H54 (cell line): ENCODE results near the gene PAX6.

Experiments
- DNase-seq: peaks from one replicate; pipeline ENCODE4 v3.0.0; 2011; ENCODE audit warnings: low spot score, mixed read lengths; ENCODE audit not compliant: insufficient read length
- FAIRE-seq: peaks from 3 replicates; lab custom pipeline; 2011; peaks lifted over from hg19 to GRCh38; lab: Jason Lieb, UNC
- POLR2A ChIP-seq: IDR thresholded peaks from 2 replicates; pipeline ENCODE4 v1.6.1; 2011; ENCODE audit warnings: low read depth, mild to moderate bottlenecking, low read length

PAX6 gene

DNA sequence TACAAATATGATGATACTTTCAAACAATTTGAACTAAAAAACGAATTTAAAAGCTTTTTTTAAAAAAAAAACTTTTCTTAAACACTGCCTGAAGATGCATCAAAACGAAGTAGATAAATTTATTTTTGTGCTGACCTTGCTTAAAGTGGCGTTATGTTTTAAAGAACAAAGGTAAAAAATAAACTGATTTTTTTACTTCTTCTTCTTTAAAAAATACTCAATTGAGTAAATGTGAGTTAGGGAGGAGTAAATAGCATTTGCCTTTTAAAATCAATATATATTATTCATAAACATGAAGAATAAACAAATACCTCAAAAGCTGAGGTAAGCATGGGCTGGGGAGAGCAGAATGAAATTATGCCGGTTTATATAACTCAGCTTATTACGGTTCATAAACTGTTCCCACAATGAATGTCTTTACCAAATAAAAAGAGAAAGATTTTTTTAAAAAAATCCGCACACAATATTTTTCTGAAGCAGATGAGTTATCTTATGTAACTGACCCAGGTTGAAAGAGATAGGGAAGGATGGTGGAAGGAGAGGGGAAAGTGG, 9.0 kb downstream of the PAX6 start:
- no peak for FAIRE-seq
- no peak for TF ChIP-seq POLR2A

DNA sequence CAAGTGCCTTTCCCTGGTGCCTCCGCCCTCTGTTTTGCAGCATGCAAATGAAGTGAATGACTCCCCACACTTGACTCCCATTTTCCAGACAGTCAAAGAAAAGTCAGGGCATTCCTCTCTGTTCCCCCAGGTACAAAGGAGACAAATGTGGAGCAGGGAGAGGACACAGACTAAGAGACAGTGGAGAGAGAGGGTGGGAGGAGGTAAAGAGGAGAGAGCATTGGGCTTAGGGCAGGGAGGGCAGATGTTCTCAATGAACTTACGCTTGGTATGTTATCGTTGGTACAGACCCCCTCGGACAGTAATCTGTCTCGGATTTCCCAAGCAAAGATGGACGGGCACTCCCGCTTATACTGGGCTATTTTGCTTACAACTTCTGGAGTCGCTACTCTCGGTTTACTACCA, 9.8 kb downstream of the PAX6 start:
- FAIRE-seq, result no peak
- no peak for TF ChIP-seq POLR2A

More for the DNA sequence above, 9.0 kb downstream of the PAX6 start:
- no peak for DNase-seq

DNA sequence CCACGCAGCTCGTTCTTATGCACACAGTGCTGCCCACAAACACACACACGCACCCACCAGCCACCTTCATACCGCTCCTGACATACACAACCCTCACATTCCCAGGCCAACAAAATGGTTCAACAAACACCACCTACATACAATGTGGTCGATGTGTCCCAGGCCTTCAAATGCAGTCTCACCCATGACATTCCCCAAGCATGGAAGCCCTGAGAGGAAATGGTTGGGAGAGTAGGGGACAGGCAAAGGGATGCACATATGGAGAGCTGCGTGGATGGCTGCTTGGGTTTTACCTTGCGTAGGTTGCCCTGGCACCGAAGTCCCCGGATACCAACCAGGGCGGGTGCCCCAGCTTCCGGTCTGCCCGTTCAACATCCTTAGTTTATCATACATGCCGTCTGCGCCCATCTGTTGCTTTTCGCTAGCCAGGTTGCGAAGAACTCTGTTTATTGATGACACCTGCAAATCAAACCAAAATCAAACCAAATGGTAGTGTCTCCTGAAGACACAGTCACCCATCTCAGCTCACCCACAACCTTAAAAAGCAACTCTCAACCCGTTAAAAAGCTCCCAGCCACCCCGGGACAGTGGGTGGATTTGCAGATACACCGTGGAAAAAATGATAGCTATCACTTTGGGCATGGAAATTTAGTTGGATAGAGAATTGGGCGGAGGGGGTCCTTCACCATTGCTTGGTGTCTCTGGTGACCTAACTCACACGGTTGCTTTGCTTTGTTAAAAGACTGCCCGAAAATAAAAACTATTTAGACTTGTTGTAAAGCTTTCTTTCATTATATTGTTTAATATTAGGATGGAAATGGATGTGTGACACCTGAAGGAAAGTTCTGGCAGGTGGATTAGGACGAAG, 10.5 kb downstream of the PAX6 start:
- no peak for TF ChIP-seq POLR2A
- DNase-seq (no peak), FAIRE-seq (no peak)

More for the DNA sequence above, 9.8 kb downstream of the PAX6 start:
- no peak for DNase-seq

DNA sequence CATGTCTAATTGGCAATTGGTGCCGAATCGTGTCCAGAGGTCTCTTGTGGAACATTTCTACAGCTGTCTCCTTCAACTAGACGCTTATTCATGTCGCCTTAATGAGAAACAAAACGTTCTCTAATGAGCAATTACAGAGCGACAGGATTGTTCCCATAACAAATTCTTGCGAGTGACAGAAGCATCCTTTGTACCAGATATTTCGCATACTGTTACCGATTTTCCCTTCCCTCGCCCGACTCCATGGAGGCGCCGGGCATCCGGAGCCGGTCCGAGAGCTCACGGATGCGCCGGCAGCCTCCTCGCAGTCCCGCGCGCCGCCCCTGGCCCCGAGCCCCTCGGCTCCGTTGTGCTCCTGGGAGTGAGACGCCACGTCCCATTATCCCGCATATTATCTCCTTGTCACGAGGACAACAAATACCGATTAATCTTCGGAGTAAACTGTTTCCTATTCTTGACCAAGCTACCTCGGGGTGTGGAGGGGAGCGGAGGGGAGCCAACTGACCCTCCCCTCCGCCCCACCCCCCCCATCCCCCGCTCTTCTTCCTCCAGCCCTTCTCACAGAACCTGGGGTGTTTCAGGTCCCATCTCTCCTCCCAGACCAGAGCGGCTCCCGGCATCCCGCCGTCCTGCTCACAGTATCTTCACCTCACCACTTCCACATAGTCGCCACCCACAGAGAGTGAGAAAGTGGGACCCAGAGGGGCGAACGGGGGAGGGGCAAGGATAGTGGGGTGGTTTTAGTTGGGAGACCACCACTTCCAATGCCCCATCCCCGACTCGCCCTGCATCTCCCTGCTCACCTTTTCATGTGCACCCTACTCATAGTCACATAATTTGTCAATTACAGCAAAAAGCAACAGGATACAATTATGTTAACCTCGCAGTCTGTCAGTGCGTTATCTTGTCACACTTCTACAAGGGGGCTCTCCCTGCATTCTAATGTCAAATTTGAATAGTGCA, 11.4 kb downstream of the PAX6 start:
- no peak for FAIRE-seq
- DNase-seq, result no peak

DNA sequence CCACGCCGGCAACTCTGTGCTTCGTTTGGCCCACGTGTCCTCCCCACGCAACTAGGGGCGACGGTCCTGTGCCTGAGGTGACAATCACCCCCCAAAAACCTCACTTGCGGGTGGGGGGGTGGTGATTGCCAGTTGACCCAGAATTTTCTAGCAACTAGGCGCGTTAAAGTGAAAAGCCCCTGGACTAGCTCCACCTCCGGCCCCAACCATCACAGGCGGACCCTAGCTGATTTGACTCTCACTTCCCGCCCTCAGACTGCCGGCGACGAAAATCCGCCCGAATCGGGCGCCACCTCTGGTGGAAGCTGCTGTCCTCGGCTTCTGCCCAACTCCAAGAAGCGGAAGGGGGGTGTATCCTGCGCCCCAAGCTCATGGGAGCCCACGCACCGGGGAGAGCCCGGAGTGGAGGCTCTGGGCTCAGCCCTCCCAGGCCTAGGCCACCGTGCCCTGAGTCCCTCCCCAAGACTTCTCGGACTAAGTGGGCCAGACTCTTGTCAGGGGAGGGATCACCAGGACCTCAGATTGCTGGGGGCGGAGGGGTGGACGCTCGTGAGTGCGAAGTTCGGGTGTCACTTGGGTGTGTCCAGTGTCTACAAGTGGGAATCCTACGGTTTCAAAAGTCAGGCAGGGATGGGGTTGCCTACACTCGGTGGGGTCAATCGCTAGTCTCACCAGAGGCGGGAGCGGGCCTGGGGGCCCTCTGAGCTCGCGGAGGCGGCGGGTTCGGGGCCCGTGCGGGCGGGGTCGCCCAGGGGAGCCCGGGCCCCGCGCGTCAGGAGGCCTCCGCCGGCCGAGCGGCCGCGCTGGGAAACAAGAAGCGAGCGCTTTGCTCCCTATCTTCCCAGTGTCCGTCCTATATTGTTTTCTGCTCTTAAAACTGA, 12.3 kb downstream of the PAX6 start:
- DNase-seq (no peak), FAIRE-seq (no peak)
- no peak for TF ChIP-seq POLR2A

More for the DNA sequence above, 11.4 kb downstream of the PAX6 start:
- no peak for TF ChIP-seq POLR2A

DNA sequence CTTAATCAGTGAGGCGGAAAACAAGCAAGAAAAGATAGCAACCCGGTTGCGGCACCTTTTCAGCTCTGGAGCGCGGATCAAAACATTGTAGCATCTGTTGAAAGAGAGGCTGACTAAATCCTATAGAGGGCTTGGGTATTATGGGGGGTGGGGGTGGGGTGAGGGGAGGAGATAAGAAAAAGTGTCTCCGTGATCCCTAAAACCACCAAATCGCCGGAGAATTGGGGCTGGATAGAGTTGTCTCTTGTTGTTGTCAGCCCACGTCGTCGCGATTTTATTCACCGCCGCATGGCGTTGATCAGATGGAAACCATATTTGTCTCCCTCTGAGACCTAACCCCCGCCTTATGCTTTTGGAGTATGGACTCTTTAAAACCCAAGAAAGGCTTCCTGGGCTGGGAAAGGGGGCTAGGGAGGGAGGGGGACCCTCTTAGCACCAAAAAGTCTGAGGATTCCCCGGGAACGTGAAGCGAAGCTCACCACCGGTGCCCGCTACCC, 13.0 kb downstream of the PAX6 start:
- FAIRE-seq, result no peak
- DNase-seq, result no peak
- TF ChIP-seq POLR2A, result no peak

DNA sequence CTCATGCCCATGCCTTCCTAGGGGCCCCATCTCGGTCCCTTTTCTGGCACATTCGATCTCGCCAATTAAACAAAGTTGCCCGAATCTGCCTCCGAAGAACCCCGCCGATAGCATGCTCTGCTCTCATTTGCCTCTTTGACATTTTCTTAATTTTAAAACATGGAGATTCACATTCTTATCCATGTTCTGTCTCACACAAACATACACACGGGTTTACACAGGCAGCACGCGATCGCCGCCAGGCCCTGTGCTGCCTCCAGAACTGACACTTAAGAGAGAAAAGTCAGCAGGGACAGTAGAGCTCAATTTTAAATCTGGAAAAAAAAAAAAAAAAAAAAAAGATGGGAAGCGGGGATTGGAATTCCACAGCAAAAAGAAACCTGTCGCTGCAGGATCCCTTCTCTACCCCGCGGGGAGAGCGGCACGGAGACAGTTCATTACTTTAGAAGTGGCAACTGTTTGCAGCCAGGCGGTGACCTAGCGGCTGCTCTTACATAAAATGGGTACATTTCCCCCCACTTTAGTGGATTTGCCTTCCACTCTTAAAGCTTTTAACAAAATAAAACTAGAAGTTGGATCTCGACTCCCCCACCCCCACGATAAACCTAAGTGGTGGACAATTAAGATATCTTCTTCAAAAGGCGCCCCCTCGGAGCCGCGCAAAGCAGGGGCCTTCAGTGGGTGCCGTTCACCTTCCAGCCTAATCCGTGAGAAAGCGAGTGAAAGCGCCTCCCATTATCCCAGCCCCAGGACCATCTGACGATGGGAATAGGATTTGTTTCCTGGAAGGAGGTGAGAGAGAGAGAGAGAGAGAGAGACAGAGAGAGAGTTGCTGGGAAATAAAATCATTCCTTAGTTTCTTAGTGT, 13.7 kb downstream of the PAX6 start:
- FAIRE-seq, result no peak
- no peak for TF ChIP-seq POLR2A
- DNase-seq, result no peak

DNA sequence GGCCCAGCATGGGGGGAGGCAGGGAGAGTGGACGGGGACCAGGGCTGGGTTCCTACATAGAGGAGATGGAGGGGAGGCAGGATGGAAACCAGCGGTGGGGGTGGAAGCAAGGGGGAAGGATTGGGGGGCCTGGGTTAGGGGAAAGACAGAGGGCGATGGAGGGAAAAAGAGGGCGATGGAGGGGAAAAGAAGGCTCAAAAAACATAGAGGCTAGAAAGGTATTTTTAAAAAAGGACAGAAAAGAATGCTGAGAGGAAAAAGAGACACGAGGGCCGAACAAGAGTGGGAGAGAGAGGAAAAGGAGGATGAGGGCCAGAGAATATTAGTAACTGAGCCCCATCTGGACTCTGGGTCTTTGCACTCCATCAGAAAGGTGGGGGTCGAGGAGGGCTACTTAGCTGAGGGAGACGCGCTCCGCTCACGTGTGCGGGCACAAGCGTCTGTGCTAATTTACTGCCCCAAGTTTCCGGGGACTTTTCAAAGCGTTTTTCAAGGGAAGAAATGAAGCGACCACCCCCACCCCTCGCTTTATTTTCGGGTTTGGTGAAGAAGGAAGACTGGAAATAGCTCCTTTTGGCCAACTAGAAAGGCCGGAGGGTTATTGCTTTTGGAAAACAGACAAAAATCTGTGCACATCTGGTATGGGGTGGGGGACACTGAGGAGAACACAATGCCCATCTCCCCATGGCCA, 14.5 kb downstream of the PAX6 start:
- TF ChIP-seq POLR2A, result no peak
- DNase-seq, result no peak
- FAIRE-seq, result no peak

DNA sequence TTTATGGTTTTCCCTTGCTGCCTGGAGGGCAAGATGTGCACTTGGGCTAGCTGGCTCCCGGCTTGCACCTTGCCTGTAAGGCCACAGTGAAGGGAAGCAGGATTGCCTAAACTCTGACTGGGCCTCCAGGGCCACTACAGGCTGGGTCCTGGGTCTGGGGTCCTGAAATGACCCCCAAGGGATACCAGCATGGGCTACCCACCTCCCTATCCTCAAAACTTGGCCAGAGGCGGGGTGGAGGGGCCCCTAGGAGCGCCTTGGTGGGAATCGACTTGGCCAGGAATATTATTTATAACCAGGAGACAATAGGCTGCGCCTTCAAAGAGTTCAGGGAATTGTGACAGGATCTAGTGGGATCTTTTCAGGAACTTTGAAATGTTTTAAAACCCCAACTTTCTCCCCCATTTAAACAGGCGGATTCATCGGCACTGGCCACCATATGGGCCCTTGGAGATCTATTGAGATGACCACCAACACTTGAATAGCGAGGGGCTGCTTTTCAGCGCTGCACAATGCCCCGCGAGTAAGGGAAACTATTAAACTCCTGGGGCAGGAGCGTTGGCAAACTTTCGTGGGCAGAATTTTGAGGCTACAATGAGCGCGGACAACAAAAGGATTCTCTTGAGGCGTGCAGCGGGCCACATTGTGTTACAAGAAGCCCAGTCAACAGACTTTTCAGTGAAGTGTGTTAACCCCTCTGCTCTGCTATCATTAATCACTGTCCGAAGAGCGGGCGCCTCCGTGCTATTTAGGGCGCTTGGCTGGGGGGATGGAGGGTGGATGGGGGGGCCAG, 15.2 kb downstream of the PAX6 start:
- no peak for TF ChIP-seq POLR2A
- FAIRE-seq, result no peak
- DNase-seq, result no peak

DNA sequence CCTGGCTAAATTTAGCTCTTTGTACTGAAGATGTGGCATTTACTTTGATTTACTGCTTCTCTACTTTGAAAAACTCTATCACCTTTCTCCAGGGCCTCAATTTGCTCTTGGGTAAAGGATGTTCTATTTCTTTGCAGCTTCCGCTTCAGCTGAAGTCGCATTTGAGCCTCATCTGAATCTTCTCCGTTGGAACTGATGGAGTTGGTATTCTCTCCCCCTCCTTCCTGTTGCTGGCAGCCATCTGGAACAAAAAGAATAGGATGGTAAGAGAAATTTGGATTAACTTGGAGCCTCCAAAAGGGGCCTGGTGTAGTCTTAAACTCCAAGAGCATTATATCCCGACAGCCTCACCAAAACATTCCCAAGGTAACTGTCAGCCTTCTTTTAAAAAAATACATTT, 16.6 kb downstream of the PAX6 start:
- TF ChIP-seq POLR2A, result no peak
- no peak for FAIRE-seq

DNA sequence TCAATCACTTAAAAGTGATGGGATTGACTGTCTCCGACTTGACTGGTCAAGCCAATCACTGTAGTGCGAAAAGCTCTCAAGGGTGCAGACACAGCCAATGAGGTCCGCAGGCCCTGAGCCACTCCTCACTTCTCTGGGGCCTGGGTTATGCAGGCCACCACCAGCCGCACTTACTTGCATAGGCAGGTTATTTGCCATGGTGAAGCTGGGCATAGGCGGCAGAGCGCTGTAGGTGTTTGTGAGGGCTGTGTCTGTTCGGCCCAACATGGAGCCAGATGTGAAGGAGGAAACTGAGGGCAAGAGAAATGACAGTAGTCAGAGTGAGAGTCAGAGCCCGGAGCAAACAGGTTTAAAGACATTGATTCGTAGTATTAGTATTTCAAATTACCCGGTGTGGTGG, 17.9 kb downstream of the PAX6 start:
- FAIRE-seq (no peak), DNase-seq (no peak)
- no peak for TF ChIP-seq POLR2A

More for the DNA sequence above, 16.6 kb downstream of the PAX6 start:
- DNase-seq, result no peak
